CD4-positive, alpha-beta T cell treated with Interleukin-12 subunit alpha and Interleukin-12 subunit beta, for 1 hour (primary cell): ENCODE data around the gene FARS2.
"Not testable (repeated sequence)": the region's sequence is repeated elsewhere in the genome, so short reads cannot be mapped to it uniquely, and the experiment has no call there.

Source experiments
- DNase-seq: peaks from one replicate; pipeline ENCODE4 v3.0.0-alpha.2; 2020

The FARS2 gene

DNA sequence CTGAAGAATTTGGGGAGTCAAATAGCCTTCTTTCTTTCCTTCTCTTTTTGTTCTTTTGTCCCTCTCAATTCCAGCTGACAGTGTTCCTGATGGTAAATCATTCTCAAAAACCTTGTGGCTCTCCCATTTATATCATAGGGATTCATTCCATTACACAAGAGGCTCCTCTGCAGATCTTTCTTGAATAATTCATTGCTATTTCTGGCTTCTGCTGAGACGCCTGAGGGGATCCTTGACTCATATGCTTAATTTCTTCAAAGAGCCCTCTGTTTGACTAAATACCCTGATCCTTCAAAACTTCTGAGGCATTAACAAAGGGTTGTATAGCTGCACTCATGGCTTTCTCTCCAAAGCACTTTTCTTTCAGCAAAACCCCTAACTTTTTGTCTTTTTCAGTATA is 289.3 kb downstream of the FARS2 start:
- DNase-seq = no peak

DNA sequence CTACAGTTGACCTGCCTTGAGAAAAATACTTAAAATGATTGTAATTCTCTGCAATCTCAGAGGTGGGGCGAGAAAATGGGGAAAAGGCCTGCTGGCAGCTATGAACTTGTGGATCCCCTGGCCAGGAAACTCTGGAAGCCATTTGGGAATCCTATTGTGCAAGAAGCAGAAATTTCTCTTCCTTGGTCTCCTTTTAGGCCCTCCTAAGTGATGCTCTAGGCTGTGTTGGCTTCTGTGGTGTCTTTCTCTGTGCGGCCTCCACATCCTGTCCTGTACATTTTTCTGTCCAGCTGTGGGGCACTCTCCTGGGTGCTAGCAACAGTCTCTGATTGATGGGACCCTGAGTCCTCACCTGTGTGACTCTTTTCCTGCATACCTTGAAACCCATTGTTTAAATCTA is 290.9 kb downstream of the FARS2 start:
- DNase-seq = no peak

DNA sequence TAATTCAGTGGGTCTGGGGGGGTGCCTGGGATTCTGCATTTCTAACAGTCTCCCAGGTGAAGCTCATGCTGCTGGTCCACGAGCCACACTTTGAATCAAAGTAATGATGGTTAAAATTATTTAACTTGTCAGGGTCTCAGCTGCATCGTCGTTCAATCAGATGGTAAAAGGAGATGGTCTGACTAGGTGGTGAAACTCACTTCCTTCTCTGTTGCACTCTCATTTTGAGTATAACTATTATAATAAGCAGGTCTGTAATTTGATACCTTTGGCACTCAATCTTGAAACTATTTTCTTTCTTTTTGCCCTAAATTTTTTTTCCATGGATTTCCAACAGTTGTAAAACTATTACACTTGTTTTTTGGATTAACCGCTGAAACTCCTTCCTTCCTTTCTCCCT is 292.5 kb downstream of the FARS2 start:
- no peak for DNase-seq

DNA sequence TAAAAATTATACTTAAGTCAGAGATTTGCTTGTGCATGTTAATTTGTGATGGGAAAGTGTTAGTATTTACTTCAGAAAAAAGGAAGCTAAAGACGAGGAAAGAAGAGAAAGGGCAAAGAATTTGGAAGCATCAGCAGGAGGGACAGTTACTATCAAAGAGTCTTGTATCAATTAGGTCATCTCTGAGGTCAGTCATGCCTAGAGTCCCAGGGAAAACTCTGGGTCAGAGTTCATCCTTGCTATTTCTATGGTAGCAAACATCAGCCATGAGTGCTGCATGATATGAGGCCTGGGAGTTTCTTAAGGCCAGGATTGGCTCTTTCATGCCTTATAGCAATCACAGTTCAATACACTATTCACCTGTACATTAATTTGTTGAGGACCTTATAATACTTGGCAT is 292.9 kb downstream of the FARS2 start:
- DNase-seq = no peak

GRCh38 chr6:5556011-5556410 is 294.7 kb downstream of the FARS2 start:
- DNase-seq = no peak

DNA sequence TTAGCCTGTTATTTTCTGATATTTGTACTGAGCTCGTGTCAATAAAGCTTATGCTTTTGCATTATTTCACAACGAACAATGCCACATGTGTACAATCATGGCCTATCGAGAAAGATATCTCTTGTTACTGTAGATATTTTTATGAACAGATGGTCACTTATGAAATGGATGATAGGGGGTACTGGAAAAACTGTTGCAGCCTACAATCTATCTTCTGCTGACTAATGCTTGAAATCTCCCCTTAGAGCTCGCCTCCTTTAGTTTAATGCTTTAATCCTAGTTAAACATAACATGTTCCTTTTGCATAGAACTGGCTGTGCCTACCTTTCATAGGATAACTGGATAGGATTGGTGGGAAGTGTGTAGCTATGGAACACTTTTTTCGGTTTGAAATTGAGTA is 296.2 kb downstream of the FARS2 start:
- DNase-seq = no peak

GRCh38 chr6:5559651-5560050 is 298.3 kb downstream of the FARS2 start:
- DNase-seq = no peak

DNA sequence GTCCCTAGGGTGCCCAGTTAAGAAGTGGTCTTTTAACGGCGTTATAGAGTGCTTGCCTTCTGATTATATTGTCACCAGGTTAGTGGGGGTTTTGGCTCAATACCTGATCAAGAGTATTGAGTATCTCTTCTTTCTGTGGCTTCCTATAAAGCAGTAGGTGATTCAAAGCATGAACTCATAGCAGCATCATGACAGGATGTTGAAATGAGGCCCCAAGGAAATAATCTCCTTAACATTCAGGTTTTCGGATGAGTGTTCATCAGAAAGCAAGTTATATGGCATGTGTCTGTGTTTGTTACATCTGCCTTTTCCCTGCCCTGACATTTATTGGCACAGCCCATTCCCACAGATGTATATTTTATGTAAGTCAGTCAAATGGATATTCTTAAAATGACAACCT is 301.0 kb downstream of the FARS2 start:
- no peak for DNase-seq

- no peak for DNase-seq
Measured at GRCh38 chr6:5563086-5563485, 301.8 kb downstream of the FARS2 start.

DNA sequence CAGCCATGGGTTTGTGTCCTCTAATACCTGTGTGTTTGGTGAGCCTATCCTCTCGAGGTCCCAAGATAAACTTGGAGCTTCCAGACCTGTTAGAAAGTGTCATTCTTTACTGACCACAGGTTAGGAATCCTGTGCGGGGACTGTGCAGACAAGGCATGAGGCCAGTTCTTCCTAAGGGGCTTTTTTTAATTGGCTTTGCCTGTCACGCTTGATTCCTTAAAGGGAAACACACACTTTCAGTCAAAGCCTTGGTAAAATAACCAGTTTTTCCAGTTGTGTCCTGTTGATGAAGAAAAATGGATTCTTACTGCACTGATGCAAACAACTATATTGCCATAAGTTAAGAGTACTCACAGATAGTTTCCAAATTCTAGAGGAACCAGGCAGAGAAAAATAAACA is 303.4 kb downstream of the FARS2 start:
- DNase-seq = not testable (repeated sequence)

DNA sequence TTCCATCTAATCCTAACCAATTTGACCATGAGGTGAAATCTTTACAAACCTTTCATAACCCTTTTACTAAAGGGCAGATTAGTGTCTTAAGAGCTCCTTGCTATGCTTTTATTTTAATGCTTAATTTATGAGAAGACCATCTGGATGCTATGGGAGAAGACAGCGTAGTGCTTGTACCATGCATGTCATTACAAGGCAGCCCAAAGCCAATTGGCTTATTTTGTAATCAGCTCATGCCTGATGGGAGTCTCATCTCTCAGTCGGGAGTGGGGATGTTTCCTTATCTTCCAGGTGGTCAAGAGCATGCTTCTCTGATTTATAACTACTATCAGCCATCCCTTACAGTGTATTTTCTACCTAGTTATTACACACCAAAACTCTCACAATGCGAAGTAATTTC is 304.7 kb downstream of the FARS2 start:
- DNase-seq = no peak

DNA sequence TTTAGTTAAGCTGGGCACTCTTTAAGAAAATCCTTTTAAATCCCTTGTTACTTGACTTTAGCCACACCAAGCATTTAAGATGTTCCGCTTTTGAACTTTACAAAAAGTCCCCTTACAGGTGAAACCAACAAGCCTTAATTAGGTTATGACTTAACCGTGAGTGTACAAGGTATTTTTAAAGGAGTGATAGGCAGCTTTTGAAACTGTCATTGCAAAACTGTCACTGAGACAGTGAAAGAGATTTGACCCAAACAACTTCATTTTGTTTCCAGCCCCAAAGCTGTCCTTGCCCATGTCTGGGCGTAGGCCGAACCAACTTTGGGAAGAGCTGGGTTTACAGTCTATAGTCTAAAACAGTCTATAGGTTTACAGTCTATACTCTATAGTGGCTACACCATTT is 305.4 kb downstream of the FARS2 start:
- DNase-seq = no peak

DNA sequence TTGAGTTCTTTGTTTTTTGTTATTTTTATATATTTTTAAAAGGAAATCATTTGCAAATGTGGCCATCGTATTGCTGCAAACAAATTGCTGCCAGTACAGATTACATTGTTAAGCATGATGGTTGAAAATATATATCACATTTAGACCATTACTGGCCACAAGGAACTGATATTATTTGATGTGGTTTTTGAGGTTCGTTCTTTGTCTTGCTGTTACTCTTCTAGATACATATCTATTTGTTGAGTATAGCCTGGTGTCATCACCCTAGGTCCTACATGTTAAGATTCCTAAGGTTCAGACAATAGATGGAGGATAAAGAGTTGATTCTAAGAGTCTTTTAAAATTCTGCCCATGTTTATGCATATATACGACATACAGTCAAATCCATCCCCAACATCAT is 306.0 kb downstream of the FARS2 start:
- no peak for DNase-seq

DNA sequence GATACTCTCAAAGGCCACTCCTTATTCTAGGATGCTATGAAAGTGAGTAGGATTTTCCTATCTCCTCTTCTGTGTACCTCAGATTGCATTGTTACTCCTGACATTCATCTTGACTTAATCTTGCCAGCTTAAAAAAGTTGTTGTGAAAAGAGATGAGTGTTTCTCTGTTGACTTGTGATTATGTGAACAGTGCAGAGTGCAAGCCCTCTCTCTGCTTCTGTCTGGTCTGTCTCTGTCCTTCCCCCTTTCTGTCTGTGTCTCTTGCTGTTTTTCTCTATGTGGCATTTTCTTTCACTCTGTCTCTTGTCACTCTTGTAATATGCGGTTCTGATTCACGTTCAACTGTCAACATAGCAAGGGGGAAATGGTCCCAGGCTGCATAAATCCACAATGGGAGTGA is 306.6 kb downstream of the FARS2 start:
- no peak for DNase-seq

GRCh38 chr6:5569491-5569890 is 308.2 kb downstream of the FARS2 start:
- no peak for DNase-seq

- no peak for DNase-seq
Measured at GRCh38 chr6:5570641-5571040, 309.3 kb downstream of the FARS2 start.

DNA sequence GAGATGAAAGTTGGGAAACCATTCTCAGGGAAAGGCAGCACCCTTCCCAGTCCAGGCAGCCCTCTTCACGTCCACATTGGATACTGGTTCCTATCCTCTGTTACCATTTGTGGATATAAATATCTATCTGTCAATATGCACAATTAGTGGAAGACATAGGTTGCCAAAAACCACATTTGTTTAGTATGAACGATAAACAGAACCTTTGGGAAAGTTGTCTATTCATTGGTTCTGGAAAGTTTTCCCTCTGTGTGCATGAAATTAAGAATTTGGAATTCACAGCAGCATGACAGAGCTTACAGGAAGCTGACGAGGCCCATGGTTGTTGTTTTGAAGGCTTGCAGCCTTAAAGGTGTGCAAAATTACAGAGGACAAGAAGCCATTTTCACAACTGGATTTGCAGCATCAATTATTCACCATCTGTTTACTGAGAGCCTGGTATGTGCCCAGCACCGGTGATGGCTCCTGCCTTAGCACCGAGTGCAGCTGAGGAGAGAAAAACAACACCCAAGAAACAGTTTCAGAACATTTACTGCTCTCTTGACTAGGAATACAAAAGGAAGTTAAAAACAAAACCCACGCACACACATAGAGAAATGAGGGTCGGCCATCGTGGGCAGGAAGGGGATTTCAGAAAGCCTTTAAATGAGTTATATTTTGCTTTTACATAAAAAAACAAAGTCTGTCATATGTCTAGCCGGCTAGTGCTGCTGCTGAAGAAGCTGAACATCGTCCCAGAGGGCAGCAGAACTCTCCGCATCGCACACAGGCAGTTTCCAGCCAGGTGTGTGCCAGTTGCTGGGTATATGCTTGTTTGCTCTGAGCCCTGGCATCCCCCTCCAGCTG is 319.6 kb downstream of the FARS2 start:
- DNase-seq = no peak

- DNase-seq = no peak
Measured at GRCh38 chr6:5582762-5583161, 321.4 kb downstream of the FARS2 start.

DNA sequence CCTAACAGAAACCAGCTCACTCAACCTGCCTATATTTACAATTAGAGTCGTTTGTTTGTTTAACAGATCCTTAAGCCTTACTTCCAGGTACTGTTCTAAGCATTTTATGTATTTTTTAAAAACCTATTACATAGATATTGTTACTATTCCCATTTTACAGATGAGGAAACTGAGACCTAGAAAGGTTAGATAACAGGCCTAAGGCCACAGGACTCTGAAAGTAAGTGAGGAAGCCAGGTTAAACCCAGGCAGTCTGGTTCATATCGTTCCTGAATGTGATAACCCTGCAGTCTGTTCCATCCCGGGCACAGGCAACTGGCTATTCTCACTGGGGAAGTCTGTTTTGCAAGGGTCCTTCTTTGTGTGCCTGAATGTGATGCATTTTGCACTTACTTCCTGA is 322.2 kb downstream of the FARS2 start:
- DNase-seq = no peak

DNA sequence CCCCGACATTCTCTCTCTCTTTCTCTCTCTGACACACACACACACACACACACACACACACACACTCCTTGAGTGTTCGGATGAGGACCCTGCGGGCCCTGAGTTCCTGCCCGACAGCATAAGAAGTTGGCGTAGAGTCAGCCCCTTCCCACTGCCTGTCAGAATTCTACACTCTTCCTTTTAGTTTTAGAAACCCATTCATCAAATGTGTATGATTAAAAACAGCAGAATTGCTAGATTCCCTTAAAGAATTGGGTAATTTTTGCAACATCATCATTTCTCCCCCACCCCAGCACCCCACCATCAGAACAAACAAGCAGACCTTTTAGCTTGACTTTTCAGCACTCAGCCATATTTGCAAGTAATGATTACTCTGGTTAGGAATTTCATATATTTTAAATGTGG is 322.8 kb downstream of the FARS2 start:
- DNase-seq = no peak

GRCh38 chr6:5587648-5588047 is 326.3 kb downstream of the FARS2 start:
- no peak for DNase-seq

DNA sequence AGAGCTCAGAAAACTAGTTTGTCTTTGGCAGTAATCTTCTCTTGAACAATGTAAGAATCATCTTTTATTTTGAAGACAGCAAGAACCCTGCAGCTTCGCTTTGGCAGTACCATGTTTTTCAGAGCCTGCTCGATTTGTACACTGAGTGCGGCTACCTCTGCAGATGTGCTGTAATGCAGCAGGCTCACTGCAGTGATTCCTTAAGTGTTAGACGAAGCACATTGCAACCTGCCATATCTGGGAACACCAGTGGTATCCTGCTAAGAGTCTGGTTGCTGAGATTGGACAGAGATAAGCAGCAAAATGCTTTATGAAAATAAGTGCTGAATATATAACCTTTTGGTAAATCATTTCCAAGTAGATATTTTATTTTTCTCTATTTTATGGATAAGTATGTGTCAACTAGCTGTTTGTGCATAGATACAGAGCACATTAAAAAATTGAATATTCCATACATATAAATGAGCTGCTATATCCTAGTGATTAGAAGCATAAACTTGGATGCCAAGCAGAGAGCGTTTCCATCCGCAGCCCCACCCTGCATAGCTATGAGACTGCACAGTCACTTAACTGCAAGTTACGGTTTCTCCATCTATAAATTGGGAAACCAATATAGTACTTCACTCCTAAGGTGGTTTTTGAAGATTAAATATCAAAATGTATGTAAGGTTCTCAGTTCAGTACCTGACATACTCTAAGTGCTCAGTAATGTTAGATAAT is 328.3 kb downstream of the FARS2 start:
- DNase-seq = no peak

DNA sequence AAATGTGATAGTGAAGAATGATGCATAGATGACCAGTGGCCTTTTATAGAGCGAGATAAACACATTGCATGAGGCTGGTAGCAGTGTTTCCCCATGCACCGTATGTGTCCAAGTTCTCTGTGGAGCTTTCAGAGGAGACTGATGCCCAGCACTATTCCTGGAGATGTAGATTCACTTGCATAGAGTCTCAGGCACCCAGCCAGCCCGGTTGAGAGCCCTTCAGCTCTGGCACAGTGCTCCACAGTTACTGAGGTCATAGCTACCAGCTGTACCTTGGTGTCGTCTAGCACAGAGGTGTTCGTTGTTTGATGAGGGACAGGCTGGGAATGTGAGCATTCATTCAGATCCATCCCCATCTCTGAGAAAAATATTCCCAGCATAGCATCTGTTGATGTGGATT is 328.9 kb downstream of the FARS2 start:
- no peak for DNase-seq

GRCh38 chr6:5592886-5593519 is 331.7 kb downstream of the FARS2 start:
- DNase-seq = no peak
